Stimulated activated CD8-positive, alpha-beta memory T cell treated with anti-CD3 and anti-CD28 coated beads, Interleukin-4, amount 100 ng/mL, for 48 hours (primary cell): ENCODE results near the gene ARHGAP18.

ENCODE experiments used
- DNase-seq: peaks from one replicate; pipeline ENCODE4 v3.0.0-alpha.2; 2020

Gene ARHGAP18

DNA sequence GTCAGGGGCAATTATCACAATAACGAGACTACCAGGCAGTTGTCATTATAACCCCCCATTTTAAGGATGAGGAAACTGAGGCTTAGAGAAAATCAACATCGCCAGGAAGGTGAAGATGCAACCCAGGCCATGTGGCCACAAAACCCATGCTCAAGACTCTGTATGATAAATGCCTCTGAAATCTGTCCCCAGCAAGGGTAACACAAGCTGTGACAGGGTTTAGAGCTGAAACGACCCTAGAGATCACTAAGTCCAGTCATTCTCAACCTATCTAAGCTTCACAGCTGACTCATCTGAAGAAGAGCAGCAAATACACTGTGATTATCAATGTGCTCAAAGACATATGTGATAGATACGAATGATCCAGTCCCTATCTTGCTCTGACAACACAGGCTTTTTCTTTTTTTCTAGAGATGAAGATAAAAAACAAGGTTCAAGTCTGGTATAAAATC lies 47.0 kb downstream of the ARHGAP18 start:
- DNase-seq = no peak

DNA sequence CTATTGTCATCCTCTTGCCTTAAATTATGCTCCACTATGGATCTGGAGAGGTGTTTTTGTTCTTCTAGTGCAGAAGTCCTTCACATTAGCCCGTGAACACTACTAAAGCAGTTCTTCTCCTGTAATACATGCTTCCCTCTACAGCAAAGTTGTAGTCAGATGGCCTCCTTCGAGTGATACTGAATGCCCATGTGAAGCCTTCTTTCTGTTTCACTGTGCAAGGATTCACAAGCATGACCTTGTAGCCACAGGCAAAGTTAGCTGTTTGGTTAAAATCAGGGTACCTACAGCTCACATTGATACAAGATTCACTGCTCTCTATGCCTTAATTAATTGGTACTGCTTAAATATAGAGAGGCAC lies 47.6 kb downstream of the ARHGAP18 start:
- DNase-seq = no peak

DNA sequence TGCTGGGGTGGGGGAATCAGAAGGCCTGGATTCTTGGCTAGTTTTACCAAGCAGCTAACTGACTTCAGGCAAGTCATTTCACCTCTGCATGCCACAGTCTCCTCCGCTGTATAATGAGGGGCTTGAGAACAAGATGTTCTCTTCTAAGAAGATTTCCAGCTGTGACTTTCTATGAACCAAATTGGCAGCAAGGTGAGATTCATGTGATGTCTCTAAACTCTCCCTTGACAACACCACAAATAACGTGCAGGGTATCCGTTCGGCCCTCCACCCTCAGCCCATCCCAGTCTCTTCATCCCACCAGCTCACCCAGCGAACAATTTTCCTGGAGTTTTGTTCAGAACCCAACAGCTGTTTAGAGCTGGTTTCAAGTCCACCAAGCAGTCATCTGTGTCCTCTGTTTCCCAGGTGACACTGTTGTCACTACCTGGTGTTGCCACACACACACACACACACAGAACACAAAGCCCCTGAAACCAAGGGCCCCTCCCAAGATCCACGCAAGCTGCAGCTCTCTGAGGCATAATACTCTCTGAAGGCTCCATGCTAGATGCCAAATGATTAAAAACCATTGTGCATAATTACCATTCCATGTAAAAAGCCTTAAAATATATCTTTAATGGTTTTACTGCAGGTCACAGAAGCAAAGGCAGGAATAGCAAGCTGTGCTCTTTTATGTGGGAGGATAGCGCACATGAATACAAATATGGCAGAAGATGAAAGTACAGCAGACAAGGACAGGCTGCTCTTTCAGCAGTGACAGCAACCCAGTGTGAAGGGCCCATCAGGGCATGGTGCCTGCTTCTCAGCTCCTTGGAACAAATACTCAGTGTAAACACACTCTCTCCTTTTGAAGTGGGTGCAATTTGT lies 48.2 kb downstream of the ARHGAP18 start:
- DNase-seq = no peak

GRCh38 chr6:129660346-129660676 lies 49.7 kb downstream of the ARHGAP18 start:
- no peak for DNase-seq

DNA sequence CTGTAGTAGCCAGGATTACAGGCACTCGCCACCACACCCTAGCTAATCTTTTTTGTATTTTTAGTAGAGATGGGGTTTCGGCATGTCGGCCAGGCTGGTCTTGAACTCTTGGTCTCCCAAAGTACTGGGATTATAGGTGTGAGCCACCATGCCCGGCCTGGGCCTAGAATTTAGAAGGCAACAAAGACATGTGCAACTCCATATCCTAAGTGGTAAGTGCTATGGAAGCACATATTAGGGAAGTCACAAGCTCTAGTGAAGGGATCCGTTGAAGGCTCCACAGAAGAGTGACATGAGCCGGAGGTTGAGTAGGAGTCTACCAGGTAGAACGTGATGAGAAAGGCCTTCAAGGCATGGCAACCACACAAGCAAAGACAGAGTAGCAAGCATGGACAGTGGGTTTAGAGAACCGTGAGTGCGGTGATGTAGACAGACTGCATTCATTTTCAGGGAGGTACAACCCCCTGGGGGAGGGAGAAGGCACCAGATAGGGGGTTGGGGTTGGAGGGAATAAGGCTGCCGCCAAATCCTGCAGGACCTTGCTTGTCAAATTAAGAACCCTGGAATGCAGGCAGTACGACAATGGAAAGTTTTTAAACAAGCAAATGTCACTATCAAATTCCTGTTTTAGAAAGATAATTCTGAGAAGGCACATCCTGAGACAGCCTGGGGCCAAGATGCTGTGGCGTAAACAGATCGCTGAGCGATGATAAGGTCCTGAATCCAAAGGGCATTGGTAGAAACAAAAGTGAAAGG lies 50.2 kb downstream of the ARHGAP18 start:
- DNase-seq = no peak

GRCh38 chr6:129659167-129659566 lies 50.8 kb downstream of the ARHGAP18 start:
- DNase-seq = no peak

DNA sequence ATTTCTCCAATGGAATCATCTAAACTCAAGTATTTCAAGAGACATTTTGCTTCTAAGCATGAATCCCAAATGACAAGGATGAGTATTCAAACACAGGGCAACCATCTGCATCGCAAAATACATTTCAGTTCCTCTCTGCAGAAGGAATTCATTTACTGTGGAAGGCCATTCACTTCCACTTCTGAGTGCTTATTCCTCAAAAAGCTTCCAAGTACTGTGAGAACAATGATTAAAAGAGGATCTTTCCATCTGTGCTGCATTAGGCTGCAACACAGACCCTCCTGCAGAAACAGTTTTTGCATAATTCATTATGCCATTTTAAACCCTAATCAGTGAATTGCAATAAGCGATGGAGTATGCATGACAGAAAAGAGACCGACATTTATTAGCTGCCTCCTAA lies 52.5 kb downstream of the ARHGAP18 start:
- no peak for DNase-seq

DNA sequence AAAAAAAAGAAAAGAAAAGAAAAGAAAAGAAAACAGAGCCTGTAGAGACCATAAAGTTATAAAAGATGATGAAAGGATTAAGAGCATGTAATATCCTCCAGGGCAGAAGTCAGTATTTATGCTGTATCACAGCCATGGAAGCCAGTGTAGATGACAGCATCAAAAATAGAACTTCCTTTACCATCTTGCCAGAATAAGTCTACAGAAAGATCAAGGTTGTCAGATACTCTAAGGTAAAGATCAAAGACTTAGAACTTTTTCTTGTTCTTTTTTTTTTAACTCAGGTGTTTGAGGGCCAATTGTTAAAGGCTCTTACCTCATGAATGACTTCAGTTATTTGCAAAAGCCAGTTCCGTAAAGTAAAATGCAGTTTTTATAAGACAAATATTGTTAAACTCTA lies 54.6 kb downstream of the ARHGAP18 start:
- DNase-seq = no peak

GRCh38 chr6:129653746-129654145 lies 56.2 kb downstream of the ARHGAP18 start:
- no peak for DNase-seq

DNA sequence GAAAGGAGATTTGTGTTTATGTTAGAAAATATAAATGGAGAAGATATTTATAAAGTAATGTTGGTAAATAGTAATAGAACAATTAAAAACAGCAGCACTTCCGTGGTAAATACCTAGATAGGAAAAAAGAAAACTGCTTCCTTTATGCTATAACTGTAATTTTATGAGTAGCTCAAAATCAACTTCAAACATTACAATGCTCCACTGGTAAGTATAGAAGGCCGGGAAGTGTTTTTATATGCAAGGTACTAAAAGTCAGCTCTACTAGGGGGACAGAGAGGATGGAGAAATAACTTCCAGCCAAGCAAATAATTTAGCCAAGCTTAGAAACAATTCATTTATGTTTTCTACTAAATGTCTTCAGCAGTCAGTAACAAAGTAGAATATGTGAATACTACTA lies 56.7 kb downstream of the ARHGAP18 start:
- DNase-seq = no peak

DNA sequence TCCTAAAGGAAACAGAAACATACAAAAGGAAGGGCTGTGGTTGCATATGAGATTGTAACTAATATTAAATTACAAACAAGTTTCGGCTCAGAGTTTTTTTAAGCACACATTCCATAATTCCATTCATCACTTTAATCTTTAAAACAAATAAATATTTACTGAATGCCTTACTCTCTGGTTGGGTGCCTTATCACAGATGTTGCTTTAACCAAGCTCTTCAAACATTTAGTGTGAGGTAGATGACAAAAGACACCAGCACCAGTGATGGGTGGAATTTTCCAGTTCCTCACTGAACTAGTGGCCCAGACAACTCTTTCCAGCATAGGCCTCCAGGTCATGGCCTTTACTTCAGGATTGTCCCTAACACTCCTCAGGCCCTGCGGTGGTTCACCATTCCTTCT lies 58.7 kb downstream of the ARHGAP18 start:
- no peak for DNase-seq

DNA sequence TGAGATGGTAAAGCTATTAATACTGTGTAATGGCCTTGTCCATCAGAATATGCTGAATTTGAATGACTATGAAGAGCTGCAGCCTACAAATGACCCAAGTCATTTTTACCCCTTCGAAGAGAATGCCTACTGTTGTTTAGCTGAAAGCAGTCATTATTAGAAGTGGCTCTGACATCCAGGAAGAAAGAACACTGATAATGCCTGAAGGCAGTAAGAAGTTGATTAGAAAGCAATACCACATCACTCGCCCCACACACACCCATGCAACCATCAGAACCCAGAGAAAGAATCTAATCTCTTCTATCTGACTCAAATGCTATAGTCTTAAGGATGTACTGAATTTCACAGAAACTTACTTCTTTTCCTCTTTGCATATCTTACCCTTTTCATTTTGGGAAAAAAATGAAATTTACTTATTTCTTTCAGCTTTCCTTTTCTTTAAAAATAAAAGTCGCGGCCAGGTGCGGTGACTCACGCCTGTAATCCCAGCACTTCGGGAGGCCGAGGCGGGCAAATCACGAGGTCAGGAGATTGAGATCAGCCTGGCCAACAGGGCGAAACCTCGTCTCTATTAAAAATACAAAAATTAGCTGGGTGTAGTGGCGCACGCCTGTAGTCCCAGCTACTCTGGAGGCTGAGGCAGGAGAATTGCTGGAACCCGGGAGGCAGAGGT lies 61.0 kb downstream of the ARHGAP18 start:
- DNase-seq = no peak

DNA sequence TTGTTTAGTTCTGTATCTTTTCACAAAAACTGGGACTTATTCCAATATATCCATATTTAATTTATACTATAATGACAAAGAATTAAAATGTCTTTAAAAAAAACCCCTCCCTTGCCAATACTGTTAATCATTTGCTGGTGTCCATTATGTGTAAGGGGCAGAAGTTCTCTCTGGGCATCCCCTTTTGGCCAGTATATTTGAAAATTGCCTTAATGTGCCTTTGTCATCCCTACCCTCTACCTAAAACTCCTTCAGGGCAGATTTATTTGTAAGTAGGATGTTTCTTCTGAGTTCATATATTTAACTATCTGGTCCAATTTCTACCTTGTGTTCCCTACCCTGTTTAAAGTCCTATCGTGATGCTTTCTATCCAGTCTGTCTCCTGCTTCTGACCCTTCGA lies 62.9 kb downstream of the ARHGAP18 start:
- DNase-seq = no peak

DNA sequence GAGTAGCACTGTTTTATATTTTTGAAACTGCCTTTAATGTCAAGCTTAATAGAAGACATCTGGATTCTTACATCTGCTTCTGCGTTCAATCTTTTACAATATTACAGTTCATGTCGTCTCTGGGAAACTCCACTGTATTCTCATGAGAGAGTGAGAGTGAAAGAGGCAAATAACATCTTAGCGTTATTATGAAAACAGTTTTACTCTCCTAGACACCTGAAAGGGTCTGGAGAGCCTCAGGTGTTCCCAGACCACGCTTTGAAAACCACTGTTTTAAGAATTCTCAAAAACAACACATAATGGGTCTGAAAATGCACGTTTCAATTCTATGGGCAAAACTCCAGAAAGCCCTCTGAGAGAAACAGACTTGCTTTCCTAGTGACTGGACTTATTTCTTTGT lies 63.3 kb downstream of the ARHGAP18 start:
- no peak for DNase-seq

GRCh38 chr6:129645830-129646579 lies 64.0 kb downstream of the ARHGAP18 start:
- no peak for DNase-seq

DNA sequence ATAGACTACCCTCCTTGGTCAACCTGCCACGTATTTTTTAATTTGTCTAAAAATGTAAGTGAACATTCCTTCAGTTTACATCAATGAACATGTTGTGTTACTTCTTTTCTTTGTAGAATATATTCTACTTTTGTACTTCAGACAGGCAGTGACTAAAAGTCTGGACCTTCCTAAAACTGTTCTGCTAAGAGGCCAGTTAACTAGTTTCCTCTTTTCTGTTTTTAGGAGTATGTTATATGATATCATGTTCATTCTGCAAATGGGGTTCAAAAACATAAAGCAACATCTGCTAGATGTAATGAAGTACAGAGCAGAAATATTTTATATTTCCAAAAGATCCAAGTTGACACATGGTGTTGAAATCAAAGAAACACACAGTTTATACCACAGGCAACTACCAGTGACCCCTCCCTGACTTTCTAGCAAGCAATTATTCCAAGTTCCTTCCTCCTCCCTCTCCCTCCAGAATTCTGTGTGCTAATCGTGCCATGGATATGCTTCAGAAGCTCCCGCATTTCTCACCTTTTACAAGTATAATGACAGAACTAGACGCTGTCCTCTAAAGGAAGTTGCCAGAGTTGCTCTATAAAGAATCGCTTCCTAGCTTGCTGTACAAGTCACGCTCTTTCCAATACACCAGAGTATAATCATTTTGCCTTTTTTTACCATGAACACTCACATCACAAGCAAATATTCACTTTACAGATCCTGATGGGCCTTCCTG lies 64.7 kb downstream of the ARHGAP18 start:
- no peak for DNase-seq

- no peak for DNase-seq
Measured at GRCh38 chr6:129644567-129645015, 65.4 kb downstream of the ARHGAP18 start.

GRCh38 chr6:129643968-129644367 lies 66.0 kb downstream of the ARHGAP18 start:
- DNase-seq = no peak

DNA sequence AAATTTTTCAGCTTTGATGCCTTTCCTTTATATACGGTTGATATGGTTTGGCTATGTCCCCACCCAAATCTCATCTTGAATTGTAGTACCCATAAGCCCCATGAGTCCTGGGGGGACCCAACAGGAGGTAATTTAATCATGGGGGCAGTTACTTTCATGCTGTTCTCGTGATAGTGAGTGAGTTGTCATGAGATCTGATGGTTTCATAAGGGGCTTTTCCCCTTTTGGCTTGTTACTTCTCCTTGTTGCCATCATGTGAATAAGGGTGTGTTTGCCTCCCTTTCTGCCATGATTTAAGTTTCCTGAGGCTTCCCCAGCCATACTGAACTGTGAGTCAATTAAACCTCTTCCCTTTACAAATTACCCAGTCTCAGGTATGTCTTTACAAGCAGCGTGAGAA lies 66.8 kb downstream of the ARHGAP18 start:
- no peak for DNase-seq

DNA sequence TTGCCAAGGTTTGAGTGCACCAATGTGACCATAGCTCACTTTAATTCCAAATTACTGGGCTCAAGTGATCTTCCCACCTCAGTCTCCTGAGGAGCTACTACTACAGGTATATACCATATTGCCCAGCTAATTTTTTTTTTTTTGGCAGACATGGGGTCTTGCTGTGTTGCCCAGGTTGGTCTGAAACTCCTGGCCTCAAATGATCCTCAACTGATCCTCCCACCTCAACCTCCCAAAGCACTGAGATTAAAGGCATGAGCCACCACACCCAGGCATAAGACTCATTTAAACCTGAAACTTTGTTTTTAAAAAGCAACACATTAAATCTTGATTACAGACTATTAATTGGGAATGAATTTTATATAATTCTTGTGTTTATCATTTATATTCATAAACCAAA lies 67.7 kb downstream of the ARHGAP18 start:
- no peak for DNase-seq

DNA sequence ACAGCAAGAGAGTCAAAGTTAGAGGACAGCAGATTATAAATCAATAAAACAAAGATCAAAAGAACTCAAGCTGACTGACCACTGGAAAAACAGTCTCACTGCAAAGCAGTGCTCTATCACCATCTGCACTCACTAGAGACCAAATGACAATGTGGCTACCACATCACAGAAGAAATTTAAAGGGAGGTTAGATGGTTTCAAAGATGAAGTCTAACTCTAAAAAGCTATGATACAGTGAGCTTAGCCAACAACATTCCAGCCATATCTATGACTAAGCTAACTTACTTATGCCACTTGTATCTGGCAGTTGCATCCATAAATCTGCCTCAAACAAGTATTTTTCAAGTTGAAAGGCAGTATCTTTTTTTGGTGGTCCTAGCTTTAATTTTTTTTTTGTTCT lies 68.6 kb downstream of the ARHGAP18 start:
- DNase-seq = no peak

DNA sequence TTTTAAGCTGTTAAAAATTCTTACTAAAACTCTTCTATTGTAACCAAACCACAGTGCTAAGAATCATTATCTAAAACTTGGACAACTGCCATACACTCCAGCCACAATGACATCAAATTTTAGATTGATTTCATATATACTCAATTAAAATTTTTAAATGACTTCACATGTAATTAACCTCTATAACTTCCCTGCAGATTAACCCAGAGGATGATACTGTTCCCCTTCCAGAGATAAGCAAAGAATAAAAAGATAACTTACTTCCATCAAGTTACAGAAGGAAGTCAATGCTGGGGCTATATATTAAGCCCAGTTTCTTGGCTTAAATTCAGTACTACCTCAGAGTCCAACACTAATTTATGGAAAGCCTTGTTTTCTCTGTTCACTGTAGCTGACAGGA lies 71.3 kb downstream of the ARHGAP18 start:
- DNase-seq = no peak
